Activated T-cell treated with anti-CD3 and anti-CD28 coated beads for 4 hours (primary cell): Measurements from ENCODE around the gene ADCY3.
"Not testable (repeated sequence)": the region's sequence is repeated elsewhere in the genome, so short reads cannot be mapped to it uniquely, and the experiment has no call there.

Experiments used
- DNase-seq: peaks from one replicate; pipeline ENCODE4 v3.0.0-alpha.2; 2020

The ADCY3 gene

DNA sequence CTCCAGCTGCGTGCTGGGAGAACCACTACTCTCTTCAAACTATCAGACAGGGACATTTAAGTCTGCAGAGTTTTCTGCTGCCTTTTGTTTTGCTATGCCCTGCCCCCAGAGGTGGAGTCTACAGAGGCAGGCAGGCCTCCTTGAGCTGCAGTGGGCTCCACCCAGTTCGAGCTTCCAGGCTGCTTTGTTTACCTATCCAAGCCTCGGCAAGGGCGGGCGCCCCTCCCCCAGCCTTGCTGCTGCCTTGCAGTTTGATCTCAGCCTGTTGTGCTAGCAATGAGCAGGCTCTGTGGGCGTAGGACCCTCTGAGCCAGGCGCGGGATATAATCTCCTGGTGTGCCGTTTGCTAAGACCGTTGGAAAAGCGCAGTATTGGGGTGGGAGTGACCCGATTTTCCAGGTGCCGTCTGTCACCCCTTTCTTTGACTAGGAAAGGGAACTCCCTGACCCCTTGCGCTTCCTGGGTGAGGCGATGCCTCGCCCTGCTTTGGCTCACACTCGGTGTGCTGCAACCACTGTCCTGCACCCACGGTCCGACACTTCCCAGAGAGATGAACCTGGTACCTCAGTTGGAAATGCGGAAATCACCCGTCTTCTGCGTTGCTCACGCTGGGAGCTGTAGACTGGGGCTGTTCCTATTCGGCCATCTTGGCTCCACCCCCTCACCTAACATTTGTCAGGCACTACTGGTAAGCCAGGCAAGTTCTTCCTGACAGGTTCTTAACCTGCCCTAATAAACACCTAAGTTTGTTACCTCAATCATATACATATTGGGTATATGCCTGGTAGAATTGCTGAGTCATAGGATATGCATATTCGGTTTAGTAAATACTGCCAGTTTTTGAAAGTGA, 114.0 kb downstream of the ADCY3 start:
- not testable (repeated sequence) for DNase-seq

- not testable (repeated sequence) for DNase-seq
These were observed 119.5 kb downstream of the ADCY3 start for GRCh38 chr2:24800487-24800886.

- DNase-seq = no peak
These were observed 122.4 kb downstream of the ADCY3 start for GRCh38 chr2:24797644-24798043.

DNA sequence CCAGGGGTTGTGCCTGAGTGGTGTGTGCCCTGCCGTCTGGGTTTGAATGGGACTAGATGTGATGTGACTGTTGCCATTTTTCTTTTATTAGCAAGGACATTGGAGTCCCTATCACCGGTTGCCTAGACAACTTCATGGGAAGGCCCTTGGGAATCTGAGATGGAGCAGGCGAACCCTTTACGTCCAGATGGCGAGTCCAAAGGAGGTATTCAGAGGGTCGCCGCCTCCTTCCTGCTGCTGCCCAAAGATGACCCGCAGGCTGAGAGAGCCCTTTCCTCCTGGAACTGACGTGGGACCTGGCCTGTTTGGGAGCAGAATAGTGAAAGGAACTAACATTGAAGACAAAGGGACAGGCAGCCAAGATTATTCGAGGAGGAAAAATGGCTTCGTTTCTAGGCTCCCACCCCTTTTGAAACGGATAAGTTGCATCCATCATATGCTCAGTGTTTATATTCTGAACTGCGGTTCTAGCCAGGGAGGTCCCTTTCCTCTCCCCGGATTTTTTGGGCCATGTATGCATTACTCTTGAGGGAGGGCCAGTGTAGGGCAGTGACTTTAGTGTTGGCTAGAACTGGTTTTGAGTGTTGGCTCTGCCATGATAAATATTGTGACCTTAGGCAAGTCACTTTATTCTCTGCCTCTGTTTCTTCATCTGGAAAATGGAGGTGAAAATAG, 126.1 kb downstream of the ADCY3 start:
- peak; percentile 5 for DNase-seq

- DNase-seq = peak; percentile 90
These were observed 126.9 kb downstream of the ADCY3 start, which contains the start of the genes CENPO and PTRHD1 for GRCh38 chr2:24792874-24793760. CENPO (plus strand) TSS chr2:24793425; CDS start chr2:24793920, 495 bp downstream. PTRHD1 (minus strand) TSS chr2:24793391; CDS start chr2:24793377, 14 bp downstream.

- no peak for DNase-seq
These were observed 127.5 kb downstream of the ADCY3 start for GRCh38 chr2:24792542-24792873.

DNA sequence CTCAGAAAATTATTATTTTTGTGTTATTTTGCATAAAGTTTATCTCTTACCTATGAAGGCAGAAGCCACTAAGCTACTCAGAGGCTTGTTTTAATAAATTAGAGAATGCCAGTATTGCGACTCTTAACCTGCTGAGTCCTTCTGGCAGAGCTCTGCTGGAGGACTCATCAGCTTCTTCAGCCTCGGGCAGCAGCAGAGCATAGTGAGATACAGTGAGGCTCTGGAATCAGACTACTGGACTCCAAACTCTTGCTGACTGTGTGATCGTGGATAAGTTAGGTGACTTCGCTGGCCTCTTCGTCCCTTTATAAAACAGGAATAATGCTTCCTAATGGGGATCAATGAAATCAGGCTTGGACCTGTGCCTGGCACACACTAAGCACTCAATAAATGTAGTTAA, 128.6 kb downstream of the ADCY3 start:
- DNase-seq = no peak

DNA sequence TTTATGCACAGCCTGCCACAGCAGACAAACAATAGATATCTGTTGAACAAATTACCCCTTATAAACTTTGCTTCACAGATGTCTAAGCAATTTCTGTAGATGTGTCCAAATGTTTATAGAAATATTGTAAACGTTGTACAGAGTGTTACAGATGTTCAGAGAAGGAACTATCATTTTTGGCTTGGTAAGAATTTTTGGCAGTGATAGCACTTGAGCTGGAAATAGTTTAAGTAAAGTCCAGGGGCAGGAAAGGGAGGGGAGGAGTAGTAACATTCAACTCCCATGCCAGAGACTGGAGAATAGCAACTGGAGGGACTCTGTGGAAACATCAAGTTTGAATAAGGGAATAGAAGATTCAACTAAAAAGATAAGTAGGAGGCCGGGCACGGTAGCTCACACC, 131.2 kb downstream of the ADCY3 start:
- no peak for DNase-seq

- no peak for DNase-seq
These were observed 132.5 kb downstream of the ADCY3 start for GRCh38 chr2:24787532-24787931.

GRCh38 chr2:24785671-24786321, 134.2 kb downstream of the ADCY3 start:
- DNase-seq = no peak

GRCh38 chr2:24783641-24784040, 136.4 kb downstream of the ADCY3 start:
- no peak for DNase-seq

- no peak for DNase-seq
These were observed 140.9 kb downstream of the ADCY3 start for GRCh38 chr2:24779116-24779515.

- no peak for DNase-seq
These were observed 145.7 kb downstream of the ADCY3 start for GRCh38 chr2:24774373-24774772.

- DNase-seq = no peak
These were observed 148.1 kb downstream of the ADCY3 start for GRCh38 chr2:24771764-24772586.

- DNase-seq = no peak
These were observed 149.0 kb downstream of the ADCY3 start for GRCh38 chr2:24771061-24771460.
